Measurements from ENCODE around the gene TIMP4.

Gene TIMP4

GRCh38 chr3:12142476-12142875, 16.2 kb downstream of the TIMP4 start:
- no peak for DNase-seq

DNA sequence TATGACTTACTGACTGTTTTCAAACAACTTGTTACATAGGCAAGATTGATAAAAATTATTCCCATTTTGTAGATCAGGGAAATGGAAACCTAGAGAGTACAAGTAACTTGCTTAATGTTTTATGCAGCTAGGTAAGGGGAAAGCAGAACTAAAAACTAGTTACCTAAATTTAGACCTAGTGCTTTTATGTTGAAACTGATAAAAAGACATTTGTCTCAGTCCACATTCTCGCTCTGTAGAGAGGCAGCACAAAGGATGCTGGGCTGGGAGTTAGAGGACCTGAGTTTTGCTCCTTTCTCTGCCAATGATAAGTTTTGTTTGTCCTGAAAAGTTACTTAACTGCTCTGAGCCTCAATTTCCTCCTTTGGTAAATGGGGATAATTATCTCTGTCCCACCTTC, 17.4 kb downstream of the TIMP4 start:
- no peak for DNase-seq

GRCh38 chr3:12139111-12139511, 19.6 kb downstream of the TIMP4 start:
- no peak for DNase-seq

- no peak for DNase-seq
These were observed 20.7 kb downstream of the TIMP4 start for GRCh38 chr3:12138044-12138443.

- DNase-seq = no peak
These were observed 22.3 kb downstream of the TIMP4 start for GRCh38 chr3:12136371-12136770.

GRCh38 chr3:12135029-12135657, 23.6 kb downstream of the TIMP4 start:
- peak; percentile 29 for DNase-seq

- DNase-seq = no peak
These were observed 25.8 kb downstream of the TIMP4 start for GRCh38 chr3:12132881-12133280.

- no peak for DNase-seq
These were observed 27.2 kb downstream of the TIMP4 start for GRCh38 chr3:12131351-12132090.

- no peak for DNase-seq
These were observed 31.3 kb downstream of the TIMP4 start for GRCh38 chr3:12127391-12127790.

DNA sequence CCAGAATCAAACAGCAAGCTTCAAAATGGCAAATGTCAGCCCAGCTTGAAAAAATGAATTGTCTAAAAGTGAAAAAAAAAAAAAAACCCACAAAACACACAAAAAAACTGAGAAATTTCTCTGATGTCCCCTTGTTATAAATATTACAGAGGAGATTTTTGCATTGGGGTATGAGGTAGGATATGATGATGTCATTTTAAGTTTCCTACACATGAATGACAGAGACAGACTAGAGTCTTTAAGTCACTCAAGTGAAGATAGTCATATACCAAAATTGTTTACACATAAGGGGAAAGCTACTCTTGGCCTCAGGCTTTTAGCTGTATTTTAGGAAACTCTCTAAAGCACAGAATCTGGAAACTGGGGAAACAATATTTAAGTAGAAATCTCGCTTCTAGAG, 32.9 kb downstream of the TIMP4 start:
- DNase-seq = no peak

GRCh38 chr3:12121466-12121865, 37.2 kb downstream of the TIMP4 start:
- DNase-seq = no peak

- no peak for DNase-seq
These were observed 38.2 kb downstream of the TIMP4 start for GRCh38 chr3:12120374-12121140.

- DNase-seq = no peak
These were observed 41.2 kb downstream of the TIMP4 start for GRCh38 chr3:12117473-12117872.

DNA sequence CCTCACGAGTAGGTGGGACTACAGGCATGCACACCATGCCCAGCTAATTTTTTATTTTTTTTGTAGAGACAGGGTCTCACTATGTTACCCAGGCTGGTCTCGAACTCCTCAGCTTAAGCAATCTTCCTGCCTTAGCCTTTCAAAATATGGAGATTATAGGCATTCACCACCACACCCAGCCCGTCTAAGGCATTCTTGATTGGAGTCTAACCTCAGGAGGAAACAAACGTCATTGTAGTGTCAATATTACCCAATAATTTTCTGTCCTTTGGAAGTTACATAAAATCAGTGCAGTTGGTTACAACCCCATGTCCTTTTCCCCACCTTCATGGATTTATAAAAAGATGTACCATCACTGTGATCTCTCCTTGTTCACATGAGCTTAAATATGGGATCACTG, 41.8 kb downstream of the TIMP4 start:
- DNase-seq = no peak

GRCh38 chr3:12115849-12116248, 42.9 kb downstream of the TIMP4 start:
- DNase-seq = no peak

GRCh38 chr3:12115104-12115503, 43.6 kb downstream of the TIMP4 start:
- no peak for DNase-seq

GRCh38 chr3:12114251-12114650, 44.5 kb downstream of the TIMP4 start:
- no peak for DNase-seq

GRCh38 chr3:12107071-12107713, 51.5 kb downstream of the TIMP4 start:
- DNase-seq = no peak
